Activated T-cell treated with anti-CD3 and anti-CD28 coated beads, Interleukin-2, amount 50 U/mL, for 4 hours (primary cell): ENCODE data around the gene COLEC12. TPM values are rescaled to one million over a fixed set of nuclear protein-coding genes. Genes with fewer than 3 reads are reported as not detected.

ENCODE experiments used
- ATAC-seq, 2 donors: fragments of 200-7000 bp; cut with Tn5 transposase; one replicate each; pipeline ENCODE4 v1.10.0; 2021
- DNase-seq: peaks from one replicate; pipeline ENCODE4 v3.0.0-alpha.2; 2020
- H3K27me3 Mint-ChIP-seq: one replicate; pipeline ENCODE4 v1.8.0; 2021; ENCODE audit warnings: low read depth, mixed read lengths
- H3K36me3 Mint-ChIP-seq: one replicate; pipeline ENCODE4 v1.8.0; 2022; ENCODE audit warnings: mixed read lengths; ENCODE audit not compliant: insufficient read depth
- H3K4me1 Mint-ChIP-seq: one replicate; pipeline ENCODE4 v1.8.0; 2021; ENCODE audit warnings: low read depth, mixed read lengths
- H3K4me3 Mint-ChIP-seq: one replicate; pipeline ENCODE4 v1.8.0; 2021; ENCODE audit warnings: mild to moderate bottlenecking, moderate library complexity, mixed read lengths
- H3K9me3 Mint-ChIP-seq: one replicate; pipeline ENCODE4 v1.8.0; 2021; ENCODE audit warnings: mixed read lengths
- total RNA-seq, 3 donors: library from RNA; stranded (reverse); gene quantifications; one replicate each; pipeline ENCODE4 v1.2.1, GENCODE V29; 2021

The COLEC12 gene
- total RNA-seq, 3 donors from 2014 or later = 0.05 to 0.08 TPM; not detected in 1

DNA sequence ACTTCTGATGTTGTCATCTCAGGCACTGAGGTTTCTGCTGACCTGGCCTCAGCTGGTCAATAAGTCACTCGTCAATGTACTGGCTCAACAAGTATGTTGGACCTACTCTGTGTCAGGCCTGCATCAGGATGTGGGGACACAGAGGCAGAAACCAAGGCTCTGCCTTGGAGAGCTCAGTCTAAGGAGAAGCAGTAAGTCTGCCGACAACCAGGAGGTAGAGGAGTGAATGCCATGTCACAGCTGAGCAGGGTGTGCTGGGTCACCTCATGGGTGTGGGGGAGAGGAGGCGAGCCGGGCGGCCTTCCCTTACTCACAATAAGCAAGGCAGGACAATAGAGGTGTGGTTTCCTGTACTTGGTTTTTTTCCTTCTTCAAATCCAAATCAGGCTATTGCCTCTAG, 75.8 kb downstream of the COLEC12 start:
- Mint-ChIP-seq H3K36me3 (no peaks in the 10 kb centered on the region), H3K4me1 (no peaks in the 10 kb centered on the region), H3K4me3 (no peak overlapping the region), H3K9me3 (no peaks in the 10 kb centered on the region), H3K27me3 (peaks cover 2% of the 10 kb centered on the region)
- no peak for DNase-seq
- ATAC-seq = no peak

DNA sequence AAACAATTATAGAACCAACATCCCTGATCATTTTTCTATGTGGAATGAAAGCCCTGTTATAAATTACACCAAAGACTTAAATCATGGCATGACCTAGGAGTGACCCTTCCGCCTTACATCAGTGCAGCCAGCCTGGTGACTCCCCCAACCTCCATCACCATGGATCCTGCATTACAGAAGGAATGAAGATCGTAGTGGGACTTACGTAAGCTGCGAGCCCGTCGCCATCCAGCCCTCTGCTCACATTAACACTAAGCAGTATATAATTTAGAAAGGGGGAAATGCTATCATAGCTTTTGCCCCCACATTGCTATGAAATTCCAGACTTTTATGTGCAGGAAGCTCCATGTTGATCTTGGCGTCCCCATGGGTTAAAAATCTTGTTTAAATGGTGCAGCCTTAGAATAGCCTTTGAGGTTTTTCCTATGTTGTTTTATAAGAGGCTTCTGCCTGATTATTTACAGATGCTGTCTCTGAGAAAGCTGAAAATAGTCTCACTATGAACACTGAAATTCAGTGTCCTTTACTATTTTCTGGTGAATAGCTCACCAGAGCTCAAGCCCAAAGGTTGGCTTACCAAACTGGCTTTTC, 76.3 kb downstream of the COLEC12 start:
- ATAC-seq = no peak
- no peak for DNase-seq
- Mint-ChIP-seq H3K4me3 (no peak overlapping the region), H3K27me3 (peaks cover 2% of the 10 kb centered on the region), H3K4me1 (no peaks in the 10 kb centered on the region), H3K9me3 (no peaks in the 10 kb centered on the region), H3K36me3 (no peaks in the 10 kb centered on the region)

DNA sequence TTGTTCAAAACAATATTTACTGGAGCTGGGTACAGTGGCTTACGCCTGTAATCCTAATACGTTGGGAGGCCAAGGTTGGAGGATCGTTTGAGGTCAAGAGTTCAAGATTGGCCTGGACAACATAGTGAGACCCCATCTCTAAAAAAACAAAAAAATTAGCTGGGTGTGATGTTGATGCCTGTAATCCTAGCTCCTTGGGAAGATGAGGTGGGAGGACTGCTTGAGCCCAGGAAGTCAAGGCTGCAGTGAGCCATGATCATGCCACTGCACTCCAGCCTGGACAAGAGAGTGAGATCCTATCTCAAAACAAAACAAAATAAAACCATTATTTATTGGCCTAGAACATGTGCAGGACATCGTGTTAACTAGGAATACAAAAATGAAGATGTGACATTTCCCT, 77.5 kb downstream of the COLEC12 start:
- H3K36me3 Mint-ChIP-seq = no peaks in the 10 kb centered on the region
- H3K4me3 Mint-ChIP-seq = no peak overlapping the region
- ATAC-seq (no peak), DNase-seq (no peak)
- H3K9me3 Mint-ChIP-seq = no peaks in the 10 kb centered on the region
- no peaks in the 10 kb centered on the region for H3K4me1 Mint-ChIP-seq
- peaks cover 2% of the 10 kb centered on the region for H3K27me3 Mint-ChIP-seq

DNA sequence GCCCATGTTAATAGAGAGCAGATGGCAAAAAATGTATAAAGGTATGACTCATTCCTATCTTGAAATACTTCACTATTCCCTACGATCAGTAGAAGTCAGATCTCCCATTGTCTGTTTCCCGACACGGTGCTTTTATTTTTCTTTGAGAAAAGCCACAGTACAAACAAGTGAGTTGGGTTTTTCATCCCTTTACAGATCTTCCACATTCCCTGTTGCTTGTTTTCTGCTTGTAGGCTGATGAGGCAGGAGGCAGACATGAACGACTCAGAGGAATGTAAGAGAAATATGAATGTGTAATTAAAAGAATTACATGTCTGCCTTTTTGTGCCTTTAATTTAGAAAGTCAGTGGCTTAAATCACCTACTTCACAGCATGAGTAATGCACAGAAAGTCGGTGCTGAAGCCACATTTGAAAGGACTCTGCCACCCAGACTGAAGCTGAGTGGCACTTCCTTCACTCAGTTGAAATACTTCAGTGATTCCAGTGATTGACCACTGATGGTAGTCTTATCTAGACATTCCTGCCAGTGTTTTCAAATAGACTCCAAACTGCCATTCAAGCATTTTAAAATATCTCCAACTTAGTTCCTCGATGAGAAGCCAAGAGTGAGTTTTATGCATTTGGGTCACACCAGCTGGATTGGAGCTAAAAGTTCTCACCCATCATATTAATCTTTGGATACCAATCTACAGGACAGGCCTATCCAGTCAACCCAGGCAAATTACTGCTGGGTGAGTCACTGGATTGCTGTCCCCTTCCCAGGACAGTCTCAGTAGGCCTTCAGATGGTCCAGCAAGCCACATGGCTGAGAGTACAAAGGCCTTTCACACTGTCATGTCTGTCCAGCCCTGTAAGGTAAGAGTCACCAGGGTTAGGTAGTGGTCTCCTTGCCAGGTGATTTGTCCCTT, 79.0 kb downstream of the COLEC12 start:
- Mint-ChIP-seq H3K9me3 (no peaks in the 10 kb centered on the region), H3K4me1 (no peaks in the 10 kb centered on the region), H3K36me3 (no peaks in the 10 kb centered on the region), H3K27me3 (peaks cover 2% of the 10 kb centered on the region), H3K4me3 (no peak overlapping the region)
- ATAC-seq (no peak), DNase-seq (no peak)

DNA sequence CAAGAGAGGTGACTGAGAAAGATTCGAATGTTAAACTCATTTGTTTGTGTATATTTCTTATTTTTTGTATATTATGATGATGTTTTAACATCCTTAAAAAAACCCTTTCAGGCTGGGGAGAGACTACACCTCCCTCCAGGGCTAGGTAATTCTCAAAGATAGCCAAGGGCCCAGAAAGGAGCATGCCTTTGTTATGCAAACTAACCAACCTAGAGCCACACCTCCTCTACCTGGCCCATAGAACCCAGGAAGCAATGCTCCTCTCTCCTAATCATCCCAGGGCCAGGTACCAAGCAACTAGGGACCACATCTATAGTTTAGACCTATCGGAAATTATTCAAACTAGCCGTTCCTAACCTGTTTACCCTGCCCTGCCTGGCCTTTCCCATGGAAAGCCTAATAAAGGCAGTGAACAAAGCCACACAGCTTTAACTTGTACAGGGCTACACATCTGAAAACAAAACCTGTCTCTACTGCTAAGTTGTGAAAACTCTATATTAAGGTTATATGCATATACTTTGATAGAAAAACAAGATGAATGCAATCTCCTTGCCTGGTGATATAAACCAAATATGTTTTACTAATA, 79.7 kb downstream of the COLEC12 start:
- no peak for DNase-seq
- H3K9me3 Mint-ChIP-seq = no peaks in the 10 kb centered on the region

DNA sequence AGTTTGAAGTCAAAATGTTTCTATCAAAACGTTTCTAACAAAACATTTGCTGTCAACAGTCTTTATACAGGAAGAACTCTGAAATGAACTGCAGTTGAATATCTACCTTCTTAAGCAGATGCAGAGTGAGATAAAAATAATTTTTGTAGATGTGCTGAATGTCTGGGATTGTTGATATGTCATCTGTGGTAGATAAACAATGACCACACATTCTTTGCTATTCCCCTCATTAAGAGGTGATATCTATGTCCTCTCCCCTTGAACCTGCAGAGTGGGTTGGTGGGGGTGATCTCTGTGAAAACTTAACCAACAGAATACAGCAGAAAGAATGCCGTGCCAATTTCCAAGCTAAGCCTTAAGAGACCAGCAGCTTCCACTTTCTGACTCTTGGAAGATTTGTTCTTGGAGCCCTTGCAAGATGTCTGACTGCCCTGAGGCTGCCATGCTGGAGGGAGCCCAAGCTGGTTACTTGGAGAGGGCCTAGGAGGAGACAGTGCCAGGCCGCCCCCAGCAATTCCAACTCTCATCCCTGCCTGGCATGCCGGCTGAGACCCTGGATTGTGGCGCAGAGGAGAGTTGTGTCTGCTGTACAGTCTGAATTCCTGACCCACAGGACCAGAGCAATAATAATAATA, 80.8 kb downstream of the COLEC12 start:
- H3K4me1 Mint-ChIP-seq = no peaks in the 10 kb centered on the region
- H3K27me3 Mint-ChIP-seq = peaks cover 2% of the 10 kb centered on the region
- ATAC-seq (no peak), DNase-seq (no peak)
- H3K9me3 Mint-ChIP-seq = no peaks in the 10 kb centered on the region
- no peak overlapping the region for H3K4me3 Mint-ChIP-seq
- H3K36me3 Mint-ChIP-seq = no peaks in the 10 kb centered on the region

More for the DNA sequence above, 79.7 kb downstream of the COLEC12 start:
- H3K4me1 Mint-ChIP-seq = no peaks in the 10 kb centered on the region
- ATAC-seq = no peak
- H3K36me3 Mint-ChIP-seq = no peaks in the 10 kb centered on the region
- H3K27me3 Mint-ChIP-seq = peaks cover 2% of the 10 kb centered on the region
- no peak overlapping the region for H3K4me3 Mint-ChIP-seq

DNA sequence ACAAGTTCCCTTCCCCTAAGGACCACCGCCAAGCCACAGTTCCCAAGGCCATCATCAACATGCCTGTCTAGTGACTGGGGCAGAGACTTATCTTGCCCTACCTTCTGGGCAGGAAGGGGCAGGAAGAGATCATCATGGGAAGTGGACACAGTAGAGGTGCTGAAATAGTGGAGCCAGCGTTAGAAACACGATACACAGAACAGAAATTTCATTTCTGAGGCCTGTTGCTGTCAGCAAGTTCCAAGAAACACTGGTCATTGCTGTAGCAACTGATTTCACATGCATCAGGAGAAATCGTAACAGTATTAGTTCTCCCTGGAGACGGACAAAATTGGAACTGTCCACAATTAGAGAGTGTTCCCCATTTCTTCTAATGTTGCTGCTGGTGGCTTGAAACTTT, 83.0 kb downstream of the COLEC12 start:
- no peaks in the 10 kb centered on the region for H3K4me1 Mint-ChIP-seq
- no peak overlapping the region for H3K4me3 Mint-ChIP-seq
- ATAC-seq (no peak), DNase-seq (no peak)
- no peaks in the 10 kb centered on the region for H3K27me3 Mint-ChIP-seq
- H3K9me3 Mint-ChIP-seq = no peaks in the 10 kb centered on the region
- H3K36me3 Mint-ChIP-seq = no peaks in the 10 kb centered on the region

DNA sequence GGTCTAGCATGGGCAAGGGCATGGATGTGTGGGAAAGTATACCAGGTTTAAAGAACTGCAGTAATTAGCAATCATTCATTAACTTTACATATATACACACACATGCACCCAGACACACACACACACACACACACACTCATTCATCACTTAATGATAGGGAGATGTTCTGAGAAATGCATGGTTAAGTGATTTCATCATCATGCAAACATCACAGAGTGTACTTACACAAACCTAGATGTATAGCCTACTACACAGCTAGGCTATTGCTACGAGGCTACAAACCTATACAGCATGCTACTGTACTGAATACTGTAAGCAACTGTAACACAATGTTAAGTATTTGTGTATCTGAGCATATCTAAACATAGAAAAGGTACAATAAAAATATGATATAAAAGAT, 83.6 kb downstream of the COLEC12 start:
- ATAC-seq = no peak
- Mint-ChIP-seq H3K27me3 (no peaks in the 10 kb centered on the region), H3K4me1 (no peaks in the 10 kb centered on the region), H3K36me3 (no peaks in the 10 kb centered on the region), H3K4me3 (no peak overlapping the region), H3K9me3 (no peaks in the 10 kb centered on the region)
- DNase-seq = no peak

DNA sequence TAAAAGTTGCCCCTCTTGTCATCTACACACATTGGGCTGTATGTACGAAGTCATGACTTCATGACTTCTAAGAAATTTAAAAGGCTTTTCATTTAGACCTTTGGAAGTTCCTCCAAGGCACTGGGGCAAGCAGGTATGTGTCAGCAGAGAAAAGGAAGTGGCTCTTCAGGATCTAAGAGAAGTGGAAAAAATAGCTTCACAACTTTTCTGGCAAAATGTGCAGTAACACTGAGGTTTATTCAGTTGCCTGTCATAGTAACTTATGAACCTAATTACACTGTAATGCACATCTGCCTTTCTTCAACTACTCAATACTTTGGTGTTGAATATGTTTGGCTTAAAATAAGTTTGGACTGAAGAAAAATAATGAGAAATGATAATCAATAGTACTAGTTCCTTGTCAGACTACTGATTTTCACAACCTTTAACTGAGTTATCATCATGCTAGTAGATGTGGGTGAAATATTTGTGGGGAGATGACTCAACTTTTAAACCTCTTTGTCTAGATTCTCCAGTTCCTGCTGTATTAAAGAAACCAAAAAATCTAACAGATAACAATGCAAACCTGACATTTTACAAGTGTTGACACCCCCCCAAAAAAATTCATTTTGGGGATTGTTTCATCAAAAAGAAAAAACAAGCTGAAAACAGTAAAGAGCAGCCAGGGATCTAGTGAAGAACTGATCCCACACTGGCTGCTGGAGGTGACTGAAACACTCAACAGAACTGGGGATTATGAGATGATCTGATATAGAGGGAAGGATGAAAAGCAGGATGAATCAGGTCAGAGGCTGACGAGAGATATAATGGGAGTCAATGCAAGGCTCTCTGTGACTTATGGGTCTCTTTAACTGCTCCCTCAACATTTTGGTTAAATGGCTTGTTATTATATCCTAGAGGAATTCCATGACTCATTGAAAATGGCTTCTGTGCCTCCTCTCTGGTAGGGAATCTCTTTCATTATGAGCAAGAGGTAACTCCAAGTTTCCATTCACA, 84.6 kb downstream of the COLEC12 start:
- H3K36me3 Mint-ChIP-seq = no peaks in the 10 kb centered on the region
- H3K4me1 Mint-ChIP-seq = no peaks in the 10 kb centered on the region
- DNase-seq = no peak
- no peak overlapping the region for H3K4me3 Mint-ChIP-seq
- H3K27me3 Mint-ChIP-seq = no peaks in the 10 kb centered on the region
- H3K9me3 Mint-ChIP-seq = no peaks in the 10 kb centered on the region
- ATAC-seq = no peak

DNA sequence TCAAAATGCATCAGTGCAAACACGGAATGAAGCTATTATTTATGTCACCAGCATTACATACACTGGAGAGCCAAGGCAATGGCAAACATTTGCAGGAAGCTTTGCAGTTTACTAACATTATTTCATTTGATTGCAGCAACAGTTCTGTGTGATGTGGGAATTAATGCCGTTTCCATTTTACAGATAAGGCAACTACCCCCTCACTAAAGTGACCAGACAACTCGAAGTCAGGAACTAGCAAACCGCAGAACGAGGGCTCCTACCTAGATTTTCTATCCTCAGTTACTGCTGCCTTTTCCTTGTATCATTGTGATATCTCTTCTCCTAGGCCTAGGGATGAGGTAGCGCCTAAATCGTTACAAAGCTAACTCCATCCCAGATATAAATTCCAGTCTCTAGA, 85.5 kb downstream of the COLEC12 start:
- H3K4me1 Mint-ChIP-seq = no peaks in the 10 kb centered on the region
- no peaks in the 10 kb centered on the region for H3K36me3 Mint-ChIP-seq
- H3K4me3 Mint-ChIP-seq = no peak overlapping the region
- no peaks in the 10 kb centered on the region for H3K9me3 Mint-ChIP-seq
- DNase-seq = no peak
- no peaks in the 10 kb centered on the region for H3K27me3 Mint-ChIP-seq
- no peak for ATAC-seq

DNA sequence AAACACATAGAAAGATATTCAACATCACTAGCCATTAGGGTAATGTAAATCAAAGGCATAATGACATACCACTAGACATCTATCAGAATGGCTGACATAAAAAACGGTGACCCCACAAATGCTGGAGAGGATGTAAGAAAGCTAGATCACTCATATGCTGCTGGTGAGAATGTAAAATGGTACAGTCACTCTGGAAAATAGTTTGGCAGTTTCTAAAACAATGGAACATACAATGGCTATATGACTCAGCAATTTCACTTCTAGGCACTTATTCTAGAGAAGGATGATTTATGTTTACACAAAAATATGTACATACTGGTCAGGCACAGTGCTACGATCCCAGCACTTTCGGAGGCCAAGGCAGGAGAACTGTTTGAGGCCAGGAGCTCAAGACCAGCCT, 87.3 kb downstream of the COLEC12 start:
- ATAC-seq = no peak
- Mint-ChIP-seq H3K9me3 (no peaks in the 10 kb centered on the region), H3K27me3 (peaks cover 3% of the 10 kb centered on the region), H3K4me3 (no peak overlapping the region), H3K4me1 (no peaks in the 10 kb centered on the region), H3K36me3 (no peaks in the 10 kb centered on the region)
- DNase-seq = no peak

DNA sequence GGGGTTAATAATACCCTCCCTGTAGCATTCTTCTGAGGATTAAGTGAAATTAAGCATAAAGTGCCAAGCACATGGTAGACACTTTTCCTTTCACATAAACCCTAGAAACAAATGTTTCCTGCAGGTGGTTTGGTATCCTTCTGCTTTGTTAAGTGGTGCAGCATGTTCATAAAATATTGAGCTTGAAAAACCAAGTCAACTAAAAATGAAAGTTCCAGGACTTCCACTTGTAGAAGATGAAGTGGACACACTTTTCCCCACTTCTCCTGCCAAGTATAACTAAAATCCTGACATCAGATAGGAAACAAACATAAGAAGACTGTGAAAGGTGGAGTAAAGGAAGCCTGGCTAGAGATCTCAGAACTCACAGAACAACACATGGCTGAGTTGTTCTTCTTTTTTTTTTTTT, 90.5 kb downstream of the COLEC12 start:
- ATAC-seq (no peak), DNase-seq (no peak)
- H3K36me3 Mint-ChIP-seq = no peaks in the 10 kb centered on the region
- peaks cover 7% of the 10 kb centered on the region for H3K9me3 Mint-ChIP-seq
- H3K27me3 Mint-ChIP-seq = peaks cover 3% of the 10 kb centered on the region
- no peak overlapping the region for H3K4me3 Mint-ChIP-seq
- no peaks in the 10 kb centered on the region for H3K4me1 Mint-ChIP-seq

DNA sequence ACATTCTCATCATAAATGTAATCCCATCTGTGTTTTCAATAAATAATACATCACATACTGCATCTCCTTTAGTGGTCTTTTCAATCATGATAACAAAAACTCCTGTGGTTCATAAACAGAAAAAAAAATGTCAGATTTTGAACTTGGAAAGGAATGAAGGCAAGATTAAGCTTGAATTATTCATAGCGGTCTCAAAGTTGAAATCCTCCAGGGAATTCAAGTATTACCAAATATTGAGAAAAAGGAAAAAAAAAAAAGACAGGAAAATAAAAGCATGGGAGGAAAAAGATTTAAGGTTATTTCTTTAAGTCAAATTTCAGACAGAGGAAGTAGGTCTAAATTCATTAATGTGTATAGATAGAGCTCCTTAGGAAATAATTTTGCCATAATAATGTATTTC, 92.1 kb downstream of the COLEC12 start:
- no peaks in the 10 kb centered on the region for H3K4me1 Mint-ChIP-seq
- H3K27me3 Mint-ChIP-seq = peaks cover 3% of the 10 kb centered on the region
- DNase-seq (no peak), ATAC-seq (no peak)
- H3K9me3 Mint-ChIP-seq = peaks cover 12% of the 10 kb centered on the region
- no peak overlapping the region for H3K4me3 Mint-ChIP-seq
- no peaks in the 10 kb centered on the region for H3K36me3 Mint-ChIP-seq
